ENCODE data around the gene BRK1. TPM values are rescaled to one million over a fixed set of nuclear protein-coding genes. Genes with fewer than 3 reads are reported as not detected.
"Not testable (repeated sequence)": the region's sequence is repeated elsewhere in the genome, so short reads cannot be mapped to it uniquely, and the experiment has no call there.

Gene BRK1
- total RNA-seq = 100 to 1,000 TPM; 111 to 239 (median 152) TPM
- 100 to 1,000 TPM; 179 to 260 (median 191) TPM for polyA plus RNA-seq

DNA sequence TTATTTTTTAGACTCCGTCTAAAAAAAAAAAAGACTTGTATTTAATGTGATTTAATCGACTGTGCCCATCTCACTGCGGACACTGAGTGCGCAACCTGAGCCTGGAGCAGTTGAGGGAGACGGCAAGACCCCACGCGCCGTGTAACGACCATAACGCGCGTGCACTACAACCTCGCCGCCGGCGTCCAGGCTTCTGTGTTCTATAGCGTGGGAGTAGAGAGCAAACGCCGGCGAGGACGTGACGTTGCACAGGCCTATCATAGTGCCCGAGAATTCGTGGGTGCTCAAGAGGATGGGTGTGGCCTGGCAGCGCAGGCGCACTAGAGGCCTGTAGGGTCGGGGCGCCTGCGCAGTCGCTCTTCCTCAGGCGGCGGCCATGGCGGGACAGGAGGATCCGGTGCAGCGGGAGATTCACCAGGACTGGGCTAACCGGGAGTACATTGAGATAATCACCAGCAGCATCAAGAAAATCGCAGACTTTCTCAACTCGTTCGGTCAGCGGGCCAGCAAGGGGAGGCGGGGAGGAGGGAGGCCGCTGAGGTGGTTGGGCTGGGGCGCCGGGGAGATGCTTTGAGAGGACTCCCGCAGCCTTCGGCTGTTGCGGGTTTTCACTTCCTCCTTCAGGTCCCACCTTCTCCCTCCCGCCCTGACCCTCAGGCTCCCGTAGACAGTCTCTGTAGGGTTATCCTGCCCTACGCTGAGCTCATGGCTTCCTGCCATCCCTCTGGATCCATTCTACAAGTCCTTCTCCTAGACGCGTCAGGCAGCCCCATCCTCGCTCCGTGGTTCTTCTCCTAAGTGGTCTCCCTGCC lies at the start of gene BRK1:
Gene BRK1, plus strand, starts transcription at position 350 of the 812 bp plus-strand sequence. Its CDS starts 27 bp downstream, at position 377.
- peak within 1 kb of the TSS; percentile 75 to 87 (median 82) for H3K27ac ChIP-seq
- peak within 1 kb of the TSS; percentile 50 to 93 (median 75) for H3K4me3 ChIP-seq
- H3K36me3 ChIP-seq = no peaks in the 10 kb centered on the region
- 0% methylated on average over 54 of the region's 54 CpGs for WGBS, 2 donors
- peak; percentile 89 to 97 (median 92) for TF ChIP-seq POLR2AphosphoS5 (IDR thresholded peaks at IDR 0.05)
- TF ChIP-seq POLR2A (IDR thresholded peaks at IDR 0.05) = peak; percentile 81 to 86
- TF ChIP-seq, protein P1, sequence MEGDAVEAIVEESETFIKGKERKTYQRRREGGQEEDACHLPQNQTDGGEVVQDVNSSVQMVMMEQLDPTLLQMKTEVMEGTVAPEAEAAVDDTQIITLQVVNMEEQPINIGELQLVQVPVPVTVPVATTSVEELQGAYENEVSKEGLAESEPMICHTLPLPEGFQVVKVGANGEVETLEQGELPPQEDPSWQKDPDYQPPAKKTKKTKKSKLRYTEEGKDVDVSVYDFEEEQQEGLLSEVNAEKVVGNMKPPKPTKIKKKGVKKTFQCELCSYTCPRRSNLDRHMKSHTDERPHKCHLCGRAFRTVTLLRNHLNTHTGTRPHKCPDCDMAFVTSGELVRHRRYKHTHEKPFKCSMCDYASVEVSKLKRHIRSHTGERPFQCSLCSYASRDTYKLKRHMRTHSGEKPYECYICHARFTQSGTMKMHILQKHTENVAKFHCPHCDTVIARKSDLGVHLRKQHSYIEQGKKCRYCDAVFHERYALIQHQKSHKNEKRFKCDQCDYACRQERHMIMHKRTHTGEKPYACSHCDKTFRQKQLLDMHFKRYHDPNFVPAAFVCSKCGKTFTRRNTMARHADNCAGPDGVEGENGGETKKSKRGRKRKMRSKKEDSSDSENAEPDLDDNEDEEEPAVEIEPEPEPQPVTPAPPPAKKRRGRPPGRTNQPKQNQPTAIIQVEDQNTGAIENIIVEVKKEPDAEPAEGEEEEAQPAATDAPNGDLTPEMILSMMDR (IDR thresholded peaks at IDR 0.05) = no peak
- intact Hi-C loops (cut with DNase I) = loop anchor here (1.0 to 10.0 kb wide), 4 partner anchors 88 to 183 kb away; partner anchors contain the start of genes CRELD1, EMC3 and FANCD2
- no peaks in the 10 kb centered on the region for H3K27me3 ChIP-seq
- H3K4me1 ChIP-seq = peaks cover 0 to 32% (median 26%) of the 10 kb centered on the region in 4 donors
- peak; percentile 97 for DNase-seq
- no peaks in the 10 kb centered on the region for H3K9me3 ChIP-seq

DNA sequence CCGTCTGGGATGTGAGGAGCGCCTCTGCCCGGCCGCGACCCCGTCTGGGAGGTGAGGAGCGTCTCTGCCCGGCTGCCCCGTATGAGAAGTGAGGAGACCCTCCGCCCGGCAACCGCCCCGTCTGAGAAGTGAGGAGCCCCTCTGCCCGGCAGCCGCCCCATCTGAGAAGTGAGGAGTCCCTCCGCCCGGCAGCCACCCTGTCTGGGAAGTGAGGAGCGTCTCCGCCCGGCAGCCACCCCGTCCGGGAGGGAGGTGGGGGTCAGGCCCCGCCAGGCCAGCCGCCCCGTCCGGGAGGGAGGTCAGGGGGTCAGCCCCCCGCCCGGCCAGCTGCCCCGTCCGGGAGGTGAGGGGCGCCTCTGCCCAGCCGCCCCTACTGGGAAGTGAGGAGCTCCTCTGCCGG lies 45.4 kb upstream of the BRK1 start:
- intact Hi-C loops (cut with DNase I); H3K36me3 ChIP-seq: not testable (repeated sequence)
- WGBS, 2 donors = 98% methylated on average over 31 to 32 of the region's 33 CpGs

DNA sequence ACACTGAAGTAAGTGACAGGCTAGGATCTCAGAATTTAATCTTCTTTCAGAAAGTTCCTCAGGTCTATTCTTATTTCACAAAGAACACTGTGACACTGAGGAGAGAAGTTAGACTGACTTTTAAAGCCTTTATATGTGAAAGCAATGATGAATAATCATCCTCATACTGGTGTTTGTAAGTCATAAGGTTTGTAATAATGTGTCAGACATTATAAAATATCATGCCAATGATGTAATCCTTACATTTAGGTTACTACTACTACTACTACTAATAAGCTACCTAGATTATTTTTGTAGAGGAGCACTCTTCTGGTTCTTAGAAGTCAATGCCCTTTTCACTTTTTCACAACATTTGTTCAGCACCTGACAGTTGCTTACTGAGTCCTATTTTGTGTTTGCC lies 40.8 kb upstream of the BRK1 start:
- Histone ChIP-seq H3K4me1 (no peaks in the 10 kb centered on the region), H3K4me3 (no peak overlapping the region), H3K9me3 (no peaks in the 10 kb centered on the region), H3K27me3 (no peaks in the 10 kb centered on the region), H3K27ac (no peak overlapping the region), H3K36me3 (no peaks in the 10 kb centered on the region)
- intact Hi-C loops (cut with DNase I) = no loop called here
- no peak for DNase-seq
- no peak for TF ChIP-seq EP300 (IDR thresholded peaks at IDR 0.05)
- no peak for TF ChIP-seq POLR2A (IDR thresholded peaks at IDR 0.05)
- TF ChIP-seq, protein P1 (IDR thresholded peaks at IDR 0.05) = no peak
- no peak for TF ChIP-seq POLR2AphosphoS5 (IDR thresholded peaks at IDR 0.05)

More for the DNA sequence above, 45.4 kb upstream of the BRK1 start:
- H3K4me3 ChIP-seq, H3K9me3 ChIP-seq, H3K4me1 ChIP-seq, DNase-seq, H3K27me3 ChIP-seq, H3K27ac ChIP-seq: not testable (repeated sequence)

DNA sequence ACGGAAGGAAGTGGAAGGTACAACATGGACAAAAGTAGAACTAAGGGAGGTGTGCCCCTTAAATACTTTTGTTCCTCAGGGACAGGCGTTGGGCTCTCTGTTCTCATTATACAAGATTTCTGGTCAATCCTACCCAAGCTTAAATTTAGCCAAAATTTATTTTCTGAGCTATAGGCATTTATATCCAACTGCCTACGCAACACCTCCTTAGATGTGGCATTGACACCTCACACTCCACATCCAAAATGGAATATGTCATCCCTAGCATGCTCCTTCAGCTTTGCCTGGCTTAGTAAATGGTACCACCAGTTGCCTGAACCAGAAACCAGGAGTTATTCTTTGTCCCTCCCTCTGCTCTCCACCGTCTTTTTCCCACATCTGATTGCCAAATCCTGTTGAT lies 33.6 kb upstream of the BRK1 start:
- Histone ChIP-seq H3K9me3 (no peaks in the 10 kb centered on the region), H3K27ac (no peak overlapping the region)
- 95 to 96% methylated on average over 4 of the region's 4 CpGs for WGBS, 2 donors

DNA sequence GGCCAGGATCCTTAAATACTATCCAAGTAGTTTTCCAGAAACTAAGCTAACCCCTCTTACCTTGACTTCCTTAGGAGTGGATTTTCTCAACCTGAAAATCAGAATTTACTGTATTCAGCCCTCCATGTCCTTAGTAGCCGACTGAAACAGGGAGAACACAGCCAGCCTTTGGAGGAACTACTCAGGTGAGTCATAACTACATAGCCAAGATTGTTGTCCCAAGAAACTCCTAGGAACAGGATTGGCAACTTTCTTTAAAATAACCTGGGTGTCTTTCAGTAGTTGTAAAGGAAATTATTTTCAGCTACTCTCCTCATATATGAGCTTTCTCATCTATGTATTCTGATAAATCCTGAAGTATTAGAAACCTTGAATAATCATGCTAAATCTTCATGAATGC lies 29.7 kb upstream of the BRK1 start:
- no peak for DNase-seq
- Histone ChIP-seq H3K36me3 (no peaks in the 10 kb centered on the region), H3K27me3 (no peaks in the 10 kb centered on the region), H3K9me3 (no peaks in the 10 kb centered on the region), H3K4me3 (no peak overlapping the region), H3K4me1 (no peaks in the 10 kb centered on the region), H3K27ac (no peak overlapping the region)
- TF ChIP-seq EP300 (IDR thresholded peaks at IDR 0.05) = no peak
- no peak for TF ChIP-seq POLR2AphosphoS5 (IDR thresholded peaks at IDR 0.05)
- TF ChIP-seq, protein P1 (IDR thresholded peaks at IDR 0.05) = no peak
- no peak for TF ChIP-seq POLR2A (IDR thresholded peaks at IDR 0.05)
- WGBS, 2 donors = 62 to 93% methylated on average over 1 of the region's 1 CpG
- intact Hi-C loops (cut with DNase I) = no loop called here

More for the DNA sequence above, 33.6 kb upstream of the BRK1 start:
- no peak for DNase-seq
- no peaks in the 10 kb centered on the region for H3K4me1 ChIP-seq
- TF ChIP-seq EP300 (IDR thresholded peaks at IDR 0.05) (no peak), POLR2A (IDR thresholded peaks at IDR 0.05) (no peak), POLR2AphosphoS5 (IDR thresholded peaks at IDR 0.05) (no peak)
- TF ChIP-seq, protein P1 (IDR thresholded peaks at IDR 0.05) = no peak
- intact Hi-C loops (cut with DNase I) = no loop called here
- H3K36me3 ChIP-seq = no peaks in the 10 kb centered on the region
- no peak overlapping the region for H3K4me3 ChIP-seq
- no peaks in the 10 kb centered on the region for H3K27me3 ChIP-seq

Data from sigmoid colon (tissue), 7 donors.